ENCODE measurements around the gene CTDNEP1.

The CTDNEP1 gene

DNA sequence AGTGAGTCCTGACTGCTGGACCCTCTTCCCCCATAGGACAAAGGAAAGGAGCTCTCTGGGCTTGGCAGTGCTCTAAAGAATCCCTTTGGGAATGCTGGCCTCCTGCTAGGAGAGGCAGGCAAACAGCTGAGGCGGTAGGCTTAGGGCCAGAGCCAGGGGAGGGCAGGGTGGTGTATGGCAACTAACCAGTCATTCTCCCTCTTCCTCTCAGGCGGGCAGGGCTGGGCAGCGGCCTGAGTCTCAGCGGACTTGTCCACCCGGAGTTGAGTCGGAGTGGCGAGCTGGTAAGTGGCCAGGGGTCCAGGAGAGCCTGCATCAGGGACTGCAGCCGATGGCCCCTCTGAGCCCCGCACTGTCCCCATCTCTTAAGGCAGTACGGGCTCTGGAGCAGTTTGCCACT lies 27.4 kb downstream of the CTDNEP1 start:
- H3K27ac ChIP-seq = peak overlapping the region; percentile 100
- TF ChIP-seq CTCF (conservative IDR thresholded peaks at IDR 0.05) (no peak), ZFX (IDR thresholded peaks at IDR 0.05) (no peak)

- TF ChIP-seq ZFX (IDR thresholded peaks at IDR 0.05) (no peak), CTCF (conservative IDR thresholded peaks at IDR 0.05) (no peak)
- peak overlapping the region; percentile 100 for H3K27ac ChIP-seq
Measured at GRCh38 chr17:7223375-7223774, 28.2 kb downstream of the CTDNEP1 start.

DNA sequence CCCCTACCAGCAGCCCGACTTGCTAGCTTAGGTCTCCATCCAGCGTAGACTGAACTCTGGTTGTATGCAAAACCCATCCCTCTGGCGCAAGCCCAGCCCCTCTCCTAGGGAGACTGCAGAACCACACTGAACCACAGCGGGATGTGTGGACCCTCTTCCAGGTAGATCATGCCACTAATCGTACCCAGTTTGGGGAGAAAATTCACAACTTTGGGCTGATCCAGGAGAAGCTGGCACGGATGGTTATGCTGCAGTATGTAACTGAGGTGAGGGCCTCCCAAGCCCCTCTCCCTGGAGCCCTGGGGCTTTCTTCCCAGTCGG lies 28.6 kb downstream of the CTDNEP1 start:
- TF ChIP-seq CTCF (conservative IDR thresholded peaks at IDR 0.05) (no peak), ZFX (IDR thresholded peaks at IDR 0.05) (no peak)
- peak overlapping the region; percentile 100 for H3K27ac ChIP-seq

- TF ChIP-seq ZFX (IDR thresholded peaks at IDR 0.05) = no peak
- TF ChIP-seq CTCF (conservative IDR thresholded peaks at IDR 0.05) = no peak
- H3K27ac ChIP-seq = peak overlapping the region; percentile 100
Measured at GRCh38 chr17:7222093-7222971, 29.2 kb downstream of the CTDNEP1 start.

DNA sequence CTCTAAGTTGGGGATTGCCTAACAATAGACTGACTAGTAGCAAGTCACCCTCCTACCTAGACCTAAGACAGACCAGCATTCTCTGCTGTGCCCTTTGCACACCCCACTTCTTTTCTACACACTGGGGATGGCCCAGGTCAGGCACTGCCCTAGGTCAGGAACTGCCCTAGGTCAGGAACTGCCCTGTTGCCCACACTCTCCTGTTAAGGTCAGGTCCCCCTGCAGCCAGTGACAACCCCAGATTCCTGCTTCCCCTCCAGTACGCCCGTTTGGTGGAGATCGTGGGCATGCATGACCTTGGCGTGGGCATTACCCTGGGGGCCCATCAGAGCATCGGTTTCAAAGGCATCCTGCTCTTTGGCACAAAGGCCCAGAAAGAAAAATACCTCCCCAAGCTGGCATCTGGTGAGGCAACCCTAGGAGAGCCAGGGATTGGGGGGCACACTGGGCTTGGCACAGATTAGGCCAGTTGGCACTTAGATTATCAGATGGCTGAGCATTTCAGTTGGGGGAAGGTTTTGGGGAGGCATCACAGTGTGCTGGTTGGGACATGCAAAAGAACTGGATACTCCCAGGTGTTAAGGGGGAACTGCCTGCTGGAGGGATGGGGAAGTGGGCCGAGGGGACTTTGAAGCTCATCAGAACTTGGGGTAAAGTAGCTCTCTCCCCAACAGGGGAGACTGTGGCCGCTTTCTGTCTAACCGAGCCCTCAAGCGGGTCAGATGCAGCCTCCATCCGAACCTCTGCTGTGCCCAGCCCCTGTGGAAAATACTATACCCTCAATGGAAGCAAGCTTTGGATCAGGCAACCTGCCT lies 30.0 kb downstream of the CTDNEP1 start:
- TF ChIP-seq ZFX (IDR thresholded peaks at IDR 0.05) (no peak), CTCF (conservative IDR thresholded peaks at IDR 0.05) (no peak)
- peak overlapping the region; percentile 100 for H3K27ac ChIP-seq

DNA sequence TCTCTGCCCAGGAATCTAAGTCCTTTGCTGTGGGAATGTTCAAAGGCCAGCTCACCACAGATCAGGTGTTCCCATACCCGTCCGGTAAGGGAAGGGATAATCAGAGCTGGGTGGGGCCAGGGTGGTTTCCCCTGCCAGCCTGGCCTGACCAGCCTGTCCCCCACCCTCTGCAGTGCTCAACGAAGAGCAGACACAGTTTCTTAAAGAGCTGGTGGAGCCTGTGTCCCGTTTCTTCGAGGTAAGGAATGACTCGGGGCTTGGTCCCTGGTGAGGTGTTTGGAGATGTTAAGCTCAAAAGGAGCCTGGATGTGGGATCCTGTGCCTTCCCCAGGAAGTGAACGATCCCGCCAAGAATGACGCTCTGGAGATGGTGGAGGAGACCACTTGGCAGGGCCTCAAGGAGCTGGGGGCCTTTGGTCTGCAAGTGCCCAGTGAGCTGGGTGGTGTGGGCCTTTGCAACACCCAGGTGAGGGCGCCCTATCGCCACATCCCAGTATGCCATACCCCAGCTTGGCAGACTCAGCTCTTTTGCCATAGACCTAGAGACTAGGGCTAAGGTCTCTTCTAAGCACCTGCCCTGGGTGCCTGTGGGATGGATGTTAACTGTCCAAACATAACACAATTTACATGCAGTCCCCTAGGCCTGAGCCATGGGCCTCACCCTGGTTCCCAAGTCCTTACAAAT lies 30.8 kb downstream of the CTDNEP1 start:
- TF ChIP-seq ZFX (IDR thresholded peaks at IDR 0.05) = no peak
- no peak; the same call in 1 of the 2 replicates for TF ChIP-seq CTCF (conservative IDR thresholded peaks at IDR 0.05)
- peak overlapping the region; percentile 100 for H3K27ac ChIP-seq
